PC-9 (cell line): ENCODE data around the gene SGSH. TPM values are rescaled to one million over a fixed set of nuclear protein-coding genes. Genes with fewer than 3 reads are reported as not detected.

ENCODE experiments used
- BruUV-seq: library from RNA; stranded (reverse); fragments of 400-500 nt; replicated peaks from 2 replicates; lab custom pipeline; 2021; lab: Mats Ljungman, UMichigan
- CTCF ChIA-PET: fragments of 300-600 bp; sonication (Branson Sonifier 250); formaldehyde crosslinking; loops from one replicate; lab custom pipeline; 2022; ENCODE audit warnings: antibody characterized with exemption; lab: Charles Lee
- POLR2A ChIA-PET: fragments of 300-600 bp; sonication (Branson Sonifier 250); formaldehyde crosslinking; loops from one replicate; lab custom pipeline; 2022; ENCODE audit warnings: antibody characterized with exemption; ENCODE audit not compliant: unreplicated experiment; lab: Charles Lee
- DNase-seq, 2 experiments: peaks; one replicate each; pipeline versions ENCODE4 v3.0.0 to v3.0.0-alpha.2; 2015 to 2022; ENCODE audit warnings: mixed read lengths in 1 of 2
- H2AFZ ChIP-seq: fragments of 200-600 bp; sonication (generic); 2 replicates; pipeline ENCODE4 v1.8.1; 2017; ENCODE audit warnings: antibody characterized with exemption
- H3F3A ChIP-seq: fragments of 200-600 bp; sonication (generic); 2 replicates; pipeline ENCODE4 v1.8.1; 2017; ENCODE audit warnings: antibody characterized with exemption, mild to moderate bottlenecking, low read depth; ENCODE audit not compliant: insufficient read depth
- H3K27ac ChIP-seq: fragments of 200-600 bp; sonication (generic); 2 replicates; pipeline ENCODE4 v1.6.1; 2016; ENCODE audit warnings: mixed run types
- H3K27me3 ChIP-seq: fragments of 200-600 bp; sonication (generic); 2 replicates; pipeline ENCODE4 v1.6.1; 2016; ENCODE audit warnings: low read depth, mixed run types; ENCODE audit not compliant: insufficient read depth
- H3K36me3 ChIP-seq: fragments of 200-600 bp; sonication (generic); 2 replicates; pipeline ENCODE4 v1.6.1; 2016; ENCODE audit warnings: low read depth, mixed run types
- H3K4me1 ChIP-seq: fragments of 200-600 bp; sonication (generic); replicated peaks from 2 replicates; pipeline ENCODE4 v1.6.1; 2016; ENCODE audit warnings: mixed run types; ENCODE audit not compliant: insufficient read depth
- H3K4me2 ChIP-seq: fragments of 200-600 bp; sonication (generic); 2 replicates; pipeline ENCODE4 v1.6.1; 2017; ENCODE audit warnings: mixed run types
- H3K4me3 ChIP-seq: fragments of 200-600 bp; sonication (generic); 2 replicates; pipeline ENCODE4 v1.6.1; 2016; ENCODE audit warnings: mixed run types
- H3K79me2 ChIP-seq: fragments of 200-600 bp; sonication (generic); 2 replicates; pipeline ENCODE4 v1.6.1; 2017; ENCODE audit warnings: low read depth, mixed run types
- H3K9me2 ChIP-seq: fragments of 200-600 bp; sonication (generic); 2 replicates; pipeline ENCODE4 v1.8.1; 2017; ENCODE audit warnings: mild to moderate bottlenecking; ENCODE audit not compliant: insufficient read depth
- H3K9me3 ChIP-seq: fragments of 200-600 bp; sonication (generic); 2 replicates; pipeline ENCODE4 v1.8.1; 2016; ENCODE audit warnings: low read depth; ENCODE audit not compliant: insufficient read depth
- H4K20me1 ChIP-seq: fragments of 200-600 bp; sonication (generic); 2 replicates; pipeline ENCODE4 v1.8.1; 2017; ENCODE audit not compliant: insufficient read depth
- CTCF ChIP-seq: fragments of 200-600 bp; sonication (generic); conservative IDR thresholded peaks from 2 replicates; pipeline ENCODE4 v1.6.1; 2017; ENCODE audit warnings: mixed run types, antibody characterized with exemption, mild to moderate bottlenecking, moderate library complexity
- EZH2 ChIP-seq: fragments of 200-600 bp; sonication (generic); IDR thresholded peaks from 2 replicates; pipeline ENCODE4 v1.8.0; 2017; ENCODE audit warnings: antibody characterized with exemption, low read depth
- intact Hi-C: fragments of 100-400 bp; cut with micrococcal nuclease; formaldehyde crosslinking; loops from one replicate; pipeline ENCODE4 v1.10.0; 2022; ENCODE audit not compliant: unreplicated experiment
- total RNA-seq: library from RNA; stranded (reverse); gene quantifications from 2 replicates; pipeline ENCODE4 v1.2.3, GENCODE V29; 2021

The SGSH gene
- total RNA-seq, 1 experiment from 2014 or later = 28.4 TPM

GRCh38 chr17:80217703-80218362, 2.3 kb downstream of the SGSH start:
- intact Hi-C loops = no loop called here
- TF ChIP-seq CTCF (no peak), EZH2 (no peak)
- Histone ChIP-seq H3K4me3 (no peak overlapping the region), H3F3A (no peaks in the 10 kb centered on the region), H3K36me3 (no peaks in the 10 kb centered on the region), H3K4me1 (peaks cover 6% of the 10 kb centered on the region; the same call in 1 of the 2 replicates), H2AFZ (no peak overlapping the region), H3K9me2 (no peaks in the 10 kb centered on the region), H3K9me3 (no peaks in the 10 kb centered on the region), H3K4me2 (no peak overlapping the region), H3K27ac (no peak overlapping the region), H3K79me2 (no peaks in the 10 kb centered on the region), H3K27me3 (no peaks in the 10 kb centered on the region), H4K20me1 (no peaks in the 10 kb centered on the region; the same call in 1 of the 2 replicates)
- no TSS peak for BruUV-seq
- ChIA-PET CTCF (no interaction called here), POLR2A (no interaction called here)
- no peak for DNase-seq

- Histone ChIP-seq H4K20me1 (no peaks in the 10 kb centered on the region; the same call in 1 of the 2 replicates), H3F3A (no peaks in the 10 kb centered on the region), H3K36me3 (no peaks in the 10 kb centered on the region), H3K4me3 (no peak overlapping the region), H3K27ac (no peak overlapping the region), H3K79me2 (no peaks in the 10 kb centered on the region), H3K9me3 (no peaks in the 10 kb centered on the region), H3K4me2 (no peak overlapping the region), H3K9me2 (no peaks in the 10 kb centered on the region), H3K27me3 (no peaks in the 10 kb centered on the region), H3K4me1 (peaks cover 6% of the 10 kb centered on the region; the same call in 1 of the 2 replicates), H2AFZ (no peak overlapping the region)
- ChIA-PET POLR2A (no interaction called here), CTCF (no interaction called here)
- intact Hi-C loops = no loop called here
- no peak for TF ChIP-seq CTCF
- no peak for TF ChIP-seq EZH2
- no peak for DNase-seq
- BruUV-seq = no TSS peak
Observed at GRCh38 chr17:80216473-80217456, 3.4 kb downstream of the SGSH start.

GRCh38 chr17:80214878-80215210, 5.3 kb downstream of the SGSH start:
- no peak for TF ChIP-seq EZH2
- no peak for TF ChIP-seq CTCF
- no peaks in the 10 kb centered on the region for H3F3A ChIP-seq
- BruUV-seq = no TSS peak
- no peaks in the 10 kb centered on the region for H3K79me2 ChIP-seq
- no peaks in the 10 kb centered on the region for H3K27me3 ChIP-seq
- no peak overlapping the region for H3K27ac ChIP-seq
- H3K4me2 ChIP-seq = no peak overlapping the region
- intact Hi-C loops = no loop called here
- no peak overlapping the region for H3K4me3 ChIP-seq
- no peaks in the 10 kb centered on the region for H3K9me3 ChIP-seq
- no peaks in the 10 kb centered on the region for H3K9me2 ChIP-seq
- H3K36me3 ChIP-seq = no peaks in the 10 kb centered on the region
- H3K4me1 ChIP-seq = peaks cover 6% of the 10 kb centered on the region; the same call in 1 of the 2 replicates
- no peaks in the 10 kb centered on the region; the same call in 1 of the 2 replicates for H4K20me1 ChIP-seq
- no peak overlapping the region for H2AFZ ChIP-seq
- CTCF ChIA-PET = no interaction called here
- no peak for DNase-seq
- POLR2A ChIA-PET = no interaction called here
